HCT116 (cell line): ENCODE measurements around the gene DLX3. TPM values are rescaled to one million over a fixed set of nuclear protein-coding genes. Genes with fewer than 3 reads are reported as not detected.

ENCODE experiments used
- ATAC-seq: fragments of 200-7000 bp; cut with Tn5 transposase; 2 replicates; pipeline ENCODE4 v1.9.1; 2020; ENCODE audit warnings: mild to moderate bottlenecking, moderate library complexity
- BruUV-seq: library from RNA; stranded (reverse); fragments of 400-500 nt; replicated peaks from 2 replicates; lab custom pipeline; 2021; lab: Mats Ljungman, UMichigan
- CTCF ChIA-PET: fragments of 300-600 bp; sonication (Branson Sonifier 250); formaldehyde crosslinking; loops from one replicate; lab custom pipeline; 2021; ENCODE audit warnings: antibody characterized with exemption; lab: Charles Lee
- POLR2A ChIA-PET: fragments of 300-600, 350-600 bp; sonication (Branson Sonifier 250); formaldehyde crosslinking; loops from one replicate; lab custom pipeline; 2021; ENCODE audit warnings: antibody characterized with exemption; lab: Charles Lee
- RAD21 ChIA-PET, 2 experiments: fragments of 300-600 bp; sonication (Branson Sonifier 250); formaldehyde crosslinking; loops; one replicate each; lab custom pipeline; 2023; ENCODE audit warnings: low total read pairs in 2 of 2; ENCODE audit not compliant: uncharacterized antibody in 2 of 2, unreplicated experiment in 2 of 2, low non-redundant PET in 1 of 2; lab: Charles Lee
- DNase-seq: peaks from one replicate; pipeline ENCODE4 v3.0.0-alpha.2; 2010; ENCODE audit warnings: low read depth, low spot score
- H2AFZ ChIP-seq: fragments of 200-600 bp; shearing (Covaris generic), sonication (generic); 2 replicates; pipeline ENCODE4 v1.6.1; 2017; ENCODE audit warnings: low read depth, mixed run types, mixed read lengths, antibody characterized with exemption, low read length; ENCODE audit not compliant: poor library complexity, severe bottlenecking
- H3K27ac ChIP-seq: 2 replicates; pipeline ENCODE4 v1.5.1; 2012; ENCODE audit warnings: low read depth, low read length
- H3K27me3 ChIP-seq: fragments of 200-600 bp; sonication (generic); 2 replicates; pipeline ENCODE4 v1.6.1; 2016; ENCODE audit warnings: mixed run types, low read length, mixed read lengths; ENCODE audit not compliant: insufficient read depth
- H3K36me3 ChIP-seq, 2 experiments: fragments of 200-500 bp in 1 of 2; fragments of 200-600 bp in 1 of 2; sonication (Bioruptor generic) in 1 of 2; sonication (generic) in 1 of 2; 2 replicates each; pipeline versions ENCODE4 v1.5.1 to v1.6.1; 2014 to 2016; ENCODE audit warnings: low read length in 2 of 2, inconsistent platforms in 1 of 2, mixed read lengths in 1 of 2, mixed run types in 1 of 2; ENCODE audit not compliant: insufficient read depth in 2 of 2, control insufficient read depth in 1 of 2
- H3K4me1 ChIP-seq, 2 experiments: fragments of 200-600 bp in 1 of 2; sonication (generic) in 1 of 2; 2 replicates each; pipeline versions ENCODE4 v1.5.1 to v1.6.1; 2012 to 2017; ENCODE audit warnings: low read length in 2 of 2, inconsistent platforms in 1 of 2, mild to moderate bottlenecking in 1 of 2, mixed read lengths in 1 of 2, mixed run types in 1 of 2, moderate library complexity in 1 of 2; ENCODE audit not compliant: insufficient read depth in 2 of 2, control insufficient read depth in 1 of 2
- H3K4me2 ChIP-seq: fragments of 200-600 bp; sonication (generic); 2 replicates; pipeline ENCODE4 v1.6.1; 2017; ENCODE audit warnings: mixed run types, low read length, mixed read lengths
- H3K4me3 ChIP-seq, 2 experiments: fragments of 200-600 bp in 1 of 2; sonication (generic) in 1 of 2; replicated peaks in 1 of 2; 2 replicates each; pipeline ENCODE4 v1.5.1; 2011 to 2016; ENCODE audit warnings: low read length in 2 of 2, control low read depth in 1 of 2, low read depth in 1 of 2, mild to moderate bottlenecking in 1 of 2, mixed read lengths in 1 of 2, mixed run types in 1 of 2
- H3K79me2 ChIP-seq: fragments of 200-600 bp; sonication (generic); 2 replicates; pipeline ENCODE4 v1.6.1; 2017; ENCODE audit warnings: mild to moderate bottlenecking, mixed run types, low read length, moderate library complexity, mixed read lengths; ENCODE audit not compliant: insufficient read depth
- H3K9ac ChIP-seq: fragments of 200-600 bp; sonication (generic); 2 replicates; pipeline ENCODE4 v1.6.1; 2016; ENCODE audit warnings: low read length, mixed read lengths
- H3K9me2 ChIP-seq: fragments of 200-600 bp; sonication (generic), shearing (Covaris generic); 2 replicates; pipeline ENCODE4 v1.6.1; 2017; ENCODE audit warnings: mixed run types, mild to moderate bottlenecking, moderate library complexity; ENCODE audit not compliant: insufficient read depth
- H3K9me3 ChIP-seq, 2 experiments: fragments of 200-500 bp in 1 of 2; fragments of 200-600 bp in 1 of 2; sonication (Bioruptor generic) in 1 of 2; sonication (generic) in 1 of 2; 2 replicates each; pipeline ENCODE4 v1.6.1; 2014 to 2017; ENCODE audit warnings: low read length in 2 of 2, mixed read lengths in 2 of 2, inconsistent platforms in 1 of 2, low read depth in 1 of 2, mild to moderate bottlenecking in 1 of 2, mixed run types in 1 of 2, moderate library complexity in 1 of 2; ENCODE audit not compliant: control insufficient read depth in 1 of 2, insufficient read depth in 1 of 2
- H4K20me1 ChIP-seq: fragments of 200-600 bp; sonication (generic), shearing (Covaris generic); 2 replicates; pipeline ENCODE4 v1.6.1; 2017; ENCODE audit warnings: mixed run types, mild to moderate bottlenecking, moderate library complexity; ENCODE audit not compliant: insufficient read depth
- ATF3 ChIP-seq: IDR thresholded peaks from 2 replicates; pipeline ENCODE4 v1.6.1; 2012
- CBX3 ChIP-seq: IDR thresholded peaks from 2 replicates; pipeline ENCODE4 v1.6.1; 2012; ENCODE audit warnings: low read depth
- CEBPB ChIP-seq: IDR thresholded peaks from 2 replicates; pipeline ENCODE4 v1.6.1; 2012; ENCODE audit warnings: low read depth
- EGR1 ChIP-seq: IDR thresholded peaks from 2 replicates; pipeline ENCODE4 v1.6.1; 2012; ENCODE audit warnings: low read depth
- EZH2phosphoT487 ChIP-seq: fragments of 200-600 bp; IDR thresholded peaks from 2 replicates; pipeline ENCODE4 v1.6.1; 2018; ENCODE audit warnings: antibody characterized with exemption, borderline replicate concordance
- JUND ChIP-seq: IDR thresholded peaks from 2 replicates; pipeline ENCODE4 v1.6.1; 2012
- POLR2AphosphoS5 ChIP-seq: IDR thresholded peaks from 2 replicates; pipeline ENCODE4 v1.6.1; 2011; ENCODE audit warnings: mild to moderate bottlenecking, low read depth, low read length, moderate library complexity
- REST ChIP-seq: IDR thresholded peaks from 2 replicates; pipeline ENCODE4 v1.6.1; 2012; ENCODE audit warnings: low read depth
- SIN3A ChIP-seq: IDR thresholded peaks from 2 replicates; pipeline ENCODE4 v1.6.1; 2012; ENCODE audit warnings: low read depth
- SP1 ChIP-seq: IDR thresholded peaks from 2 replicates; pipeline ENCODE4 v1.6.1; 2012; ENCODE audit warnings: low read depth
- TCF7L2 ChIP-seq: IDR thresholded peaks from 2 replicates; pipeline ENCODE4 v1.7.0; 2011; ENCODE audit warnings: borderline replicate concordance, inconsistent platforms; ENCODE audit not compliant: insufficient read depth, insufficient read length; ENCODE audit errors: extremely low read depth
- YY1 ChIP-seq: IDR thresholded peaks from 2 replicates; pipeline ENCODE4 v1.6.1; 2011; ENCODE audit warnings: low read length, low read depth, moderate library complexity, mild to moderate bottlenecking; ENCODE audit not compliant: insufficient replicate concordance; ENCODE audit errors: extremely low read depth
- intact Hi-C: fragments of 100-400 bp; cut with micrococcal nuclease; formaldehyde crosslinking; loops from 2 replicates; pipeline ENCODE4 v1.10.0; 2022
- total RNA-seq: library from RNA; stranded (reverse); gene quantifications from one replicate; pipeline ENCODE4 v1.2.1, GENCODE V29; 2021; ENCODE audit not compliant: unreplicated experiment

DLX3 gene
- total RNA-seq, 1 experiment from 2014 or later = not detected

- Histone ChIP-seq H3K4me2 (no peak overlapping the region), H3K9ac (no peak overlapping the region), H3K9me3 (no peaks in the 10 kb centered on the region), H3K4me3 (no peak overlapping the region), H3K36me3 (no peaks in the 10 kb centered on the region), H3K27me3 (peaks cover 10% of the 10 kb centered on the region), H3K79me2 (no peaks in the 10 kb centered on the region), H2AFZ (no peak overlapping the region), H3K4me1 (peaks cover 0 to 4% of the 10 kb centered on the region in 2 experiments; a peak in 1 of 4 replicates), H3K27ac (no peak overlapping the region), H3K9me2 (no peaks in the 10 kb centered on the region), H4K20me1 (no peaks in the 10 kb centered on the region)
- no peak for ATAC-seq
- ChIA-PET POLR2A (no interaction called here), RAD21 (no interaction called here), CTCF (no interaction called here)
- TF ChIP-seq EZH2phosphoT487 (no peak), CEBPB (no peak), ATF3 (no peak), CBX3 (no peak), YY1 (no peak), SIN3A (no peak), EGR1 (no peak), JUND (no peak), SP1 (no peak), REST (no peak), TCF7L2 (no peak), POLR2AphosphoS5 (no peak)
- BruUV-seq = no TSS peak
- intact Hi-C loops = no loop called here
- DNase-seq = no peak
Measured at GRCh38 chr17:49946208-49946607, 48.8 kb downstream of the DLX3 start.
